NCI-H82 (cell line): Measurements from ENCODE around the gene HERPUD1.

Experiments
- DNase-seq: peaks from one replicate; lab custom pipeline; 2025; lab: John Stamatoyannopoulos, UW

The HERPUD1 gene

DNA sequence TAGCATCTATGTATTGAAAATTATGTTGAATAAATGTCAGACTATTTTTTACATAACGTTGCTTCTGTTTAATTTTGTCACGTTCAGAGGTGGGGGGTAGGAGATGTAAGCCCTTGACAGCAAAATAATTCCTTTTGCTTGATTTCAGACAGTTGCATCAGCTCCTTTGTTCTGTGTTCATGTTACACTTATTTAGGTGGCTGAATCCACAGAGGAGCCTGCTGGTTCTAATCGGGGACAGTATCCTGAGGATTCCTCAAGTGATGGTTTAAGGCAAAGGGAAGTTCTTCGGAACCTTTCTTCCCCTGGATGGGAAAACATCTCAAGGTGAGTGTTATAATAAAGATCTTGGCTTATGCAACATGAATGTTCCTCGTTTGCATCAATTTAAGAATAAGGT is 4.5 kb downstream of the HERPUD1 start:
- no peak for DNase-seq

DNA sequence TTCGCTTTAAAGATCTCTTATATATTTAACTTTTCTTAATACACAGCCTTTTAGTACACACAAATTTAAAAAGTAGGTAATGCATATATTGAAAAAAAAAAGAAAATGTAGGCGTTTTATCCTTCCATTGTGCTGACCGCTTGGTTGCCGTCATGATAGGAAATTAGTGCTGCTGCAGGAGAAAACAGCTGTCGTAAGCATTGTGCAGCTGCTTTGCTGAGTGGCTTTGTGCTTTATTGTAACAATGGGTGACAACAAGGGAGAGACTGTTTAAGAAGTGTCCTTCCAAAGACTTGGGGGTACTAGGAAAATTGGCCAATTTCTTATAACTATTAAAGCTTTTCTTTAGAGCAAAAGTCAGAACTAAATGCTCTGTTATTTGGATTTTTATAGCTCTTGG is 5.0 kb downstream of the HERPUD1 start:
- DNase-seq = no peak

DNA sequence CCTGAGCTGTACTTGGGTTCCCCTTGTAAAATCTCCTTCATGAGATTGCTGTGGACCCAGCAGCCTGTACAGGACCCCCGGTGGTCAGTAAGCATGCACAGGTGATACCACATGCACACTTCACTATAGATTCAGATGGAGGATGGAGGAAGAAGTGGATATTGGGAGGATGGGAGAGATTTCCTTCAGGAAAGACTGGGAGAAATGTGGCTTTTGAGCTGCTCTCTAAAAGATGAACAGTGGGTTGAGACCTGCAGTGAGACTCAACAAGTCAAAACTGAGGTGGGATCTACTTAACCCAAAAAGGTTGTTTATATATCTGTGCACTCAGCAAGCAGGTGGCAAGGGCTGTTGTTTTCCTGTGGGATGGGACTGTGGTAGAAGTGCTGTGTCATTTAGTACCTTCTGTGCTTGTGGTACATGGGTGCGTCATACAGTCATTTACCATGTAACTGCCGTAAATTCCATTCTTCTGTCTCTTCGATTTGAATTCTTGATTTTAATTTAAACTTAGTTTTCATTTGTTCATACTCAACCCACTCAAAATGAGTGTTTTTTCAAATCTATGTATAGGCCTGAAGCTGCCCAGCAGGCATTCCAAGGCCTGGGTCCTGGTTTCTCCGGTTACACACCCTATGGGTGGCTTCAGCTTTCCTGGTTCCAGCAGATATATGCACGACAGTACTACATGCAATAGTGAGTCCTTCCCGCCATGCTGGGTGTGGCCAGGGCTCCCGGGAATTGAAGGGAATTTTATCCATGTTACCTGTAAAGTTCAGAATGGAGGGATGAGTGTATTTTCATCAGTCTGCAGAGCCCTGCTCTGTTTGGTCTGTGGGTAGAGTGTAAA is 6.9 kb downstream of the HERPUD1 start:
- DNase-seq = no peak

DNA sequence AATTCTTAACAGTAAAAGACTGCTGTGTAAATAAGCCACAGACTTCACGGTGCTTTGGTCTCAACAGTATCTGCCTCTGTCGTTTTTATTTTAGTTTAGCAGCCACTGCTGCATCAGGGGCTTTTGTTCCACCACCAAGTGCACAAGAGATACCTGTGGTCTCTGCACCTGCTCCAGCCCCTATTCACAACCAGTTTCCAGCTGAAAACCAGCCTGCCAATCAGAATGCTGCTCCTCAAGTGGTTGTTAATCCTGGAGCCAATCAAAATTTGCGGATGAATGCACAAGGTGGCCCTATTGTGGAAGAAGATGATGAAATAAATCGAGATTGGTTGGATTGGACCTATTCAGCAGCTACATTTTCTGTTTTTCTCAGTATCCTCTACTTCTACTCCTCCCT is 7.9 kb downstream of the HERPUD1 start:
- DNase-seq = no peak

DNA sequence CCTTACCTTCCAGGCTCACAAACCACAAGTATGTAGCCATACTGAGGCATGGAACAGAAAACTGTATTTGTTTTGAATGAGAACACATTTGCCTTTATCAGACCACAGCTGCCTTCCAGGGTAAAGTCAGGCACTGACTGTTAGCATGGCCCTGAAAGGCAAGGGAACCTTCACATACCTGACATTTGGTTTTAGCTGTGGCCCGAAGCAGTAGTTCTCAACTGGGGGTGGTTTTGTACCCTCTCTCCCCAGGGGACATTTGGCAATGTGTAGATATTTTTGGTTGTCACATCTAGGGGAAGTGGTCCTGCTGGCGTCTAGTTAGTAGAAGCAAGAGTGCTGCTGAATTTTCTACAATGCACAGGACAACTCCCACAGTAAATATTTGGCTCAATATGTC is 9.2 kb downstream of the HERPUD1 start:
- no peak for DNase-seq

DNA sequence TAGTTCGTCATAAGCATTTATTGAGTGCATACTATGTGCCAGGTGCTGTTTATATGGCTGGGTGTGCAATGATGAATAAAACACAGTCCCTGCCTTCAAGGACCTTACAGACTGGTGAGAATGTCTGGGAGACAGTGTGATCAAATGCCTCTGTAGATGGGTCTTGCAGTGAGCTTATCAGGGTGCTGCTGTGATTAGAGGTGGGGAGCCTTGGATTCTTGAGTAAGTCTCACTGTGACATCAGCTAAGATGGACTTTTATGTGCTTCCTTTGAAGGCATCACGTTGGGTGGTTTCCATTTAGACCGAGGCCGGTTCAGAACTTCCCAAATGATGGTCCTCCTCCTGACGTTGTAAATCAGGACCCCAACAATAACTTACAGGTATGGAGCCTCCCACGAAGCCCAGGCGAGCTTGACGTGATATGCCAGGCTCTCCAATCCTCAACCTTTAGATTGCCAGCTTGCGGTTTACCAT is 10.0 kb downstream of the HERPUD1 start:
- DNase-seq = no peak

DNA sequence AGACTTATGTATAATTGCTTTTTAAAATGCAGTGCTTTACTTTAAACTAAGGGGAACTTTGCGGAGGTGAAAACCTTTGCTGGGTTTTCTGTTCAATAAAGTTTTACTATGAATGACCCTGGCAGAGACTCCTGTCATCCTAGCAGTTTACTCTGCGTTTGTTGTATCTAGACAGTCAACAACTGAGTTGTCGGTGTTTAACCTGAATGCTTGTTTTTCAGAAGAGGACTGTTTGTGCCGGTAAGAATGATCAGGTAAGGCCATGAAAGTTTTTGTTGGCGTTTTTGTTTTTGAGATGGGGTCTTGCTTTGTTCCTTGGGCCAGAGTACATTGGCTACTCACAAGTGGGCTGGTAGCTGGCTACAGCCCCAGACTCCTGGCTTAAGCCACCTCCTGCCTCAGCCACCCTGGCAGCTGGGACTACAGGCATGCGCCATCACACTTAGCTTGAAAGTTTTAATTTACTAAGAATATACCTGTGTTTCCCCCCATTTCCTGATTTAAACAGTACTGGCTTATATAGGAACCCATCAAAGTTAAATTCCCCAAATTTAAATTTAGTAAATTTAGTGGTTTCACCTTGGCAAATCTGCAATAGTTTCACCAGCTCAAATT is 11.9 kb downstream of the HERPUD1 start:
- no peak for DNase-seq

DNA sequence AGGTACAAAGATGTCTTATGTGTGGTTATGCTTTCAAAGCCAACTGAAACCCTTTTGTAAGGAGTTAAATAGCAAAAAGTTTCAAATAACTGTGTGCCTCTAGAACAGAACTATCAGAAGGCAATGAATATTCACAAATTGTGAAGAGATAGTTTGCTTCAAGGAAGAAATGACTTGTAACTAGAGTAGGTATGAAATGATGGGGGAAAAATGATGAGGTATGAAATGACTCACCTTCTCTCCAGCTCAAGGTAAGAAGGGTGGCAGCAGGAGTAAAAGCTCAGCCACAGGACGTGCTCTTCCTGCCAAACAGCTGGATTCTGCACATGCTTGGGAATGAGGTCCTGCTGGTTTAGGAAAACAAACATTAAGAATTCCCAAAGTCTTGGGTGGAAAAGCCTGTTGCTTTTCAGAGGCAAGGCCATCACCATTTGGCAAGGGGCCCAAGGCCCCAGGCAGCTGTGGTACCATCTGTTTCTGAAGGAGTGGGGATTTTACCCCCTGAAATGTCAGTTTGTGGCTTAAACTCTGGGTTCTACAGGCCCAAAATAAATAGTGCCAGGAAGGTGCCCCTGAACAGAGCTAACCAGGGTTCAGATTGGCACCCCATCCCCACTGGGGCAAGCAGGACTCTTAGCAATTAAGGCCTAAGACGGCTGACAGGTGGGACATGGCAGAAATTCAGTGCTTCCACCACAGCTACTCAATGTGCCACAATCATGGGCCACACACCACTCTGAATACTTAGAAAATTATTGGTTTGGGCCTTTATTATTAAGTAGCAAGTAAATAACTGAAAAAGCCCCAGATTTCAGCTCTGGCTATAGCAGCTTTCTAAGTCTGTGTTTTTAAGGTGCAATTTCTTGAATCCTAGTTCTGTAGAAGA is 13.3 kb downstream of the HERPUD1 start:
- DNase-seq = peak; percentile 11

DNA sequence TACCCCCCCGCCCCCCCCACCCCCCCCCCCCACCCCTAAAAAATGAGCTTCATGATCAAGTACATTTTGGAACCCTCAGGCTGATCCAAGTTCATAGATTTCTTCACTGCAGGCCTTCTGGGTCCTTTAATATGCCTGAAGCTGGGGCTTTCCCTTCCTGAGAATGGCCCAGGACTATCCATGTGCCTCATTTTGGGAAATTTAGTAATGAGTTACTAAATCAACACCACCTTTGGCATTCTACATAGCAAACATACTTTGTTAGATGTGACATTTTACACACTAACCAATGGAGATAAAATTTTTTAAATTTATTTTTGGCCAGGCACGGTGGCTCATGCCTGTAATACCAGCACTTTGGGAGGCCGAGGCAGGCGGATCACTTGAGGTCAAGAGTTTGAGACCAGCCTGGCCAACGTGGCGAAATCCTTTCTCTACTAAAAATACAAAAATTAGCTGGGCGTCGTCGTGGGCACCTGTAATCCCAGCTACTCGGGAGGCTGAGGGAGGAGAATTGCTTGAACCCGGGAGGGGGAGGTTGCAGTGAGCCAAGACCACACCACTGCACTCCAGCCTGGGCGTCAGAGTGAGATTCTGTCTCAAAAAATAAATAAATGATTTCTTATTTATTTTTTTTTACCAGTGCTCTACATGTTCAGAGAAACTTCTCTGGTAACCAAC is 14.0 kb downstream of the HERPUD1 start:
- DNase-seq = no peak

DNA sequence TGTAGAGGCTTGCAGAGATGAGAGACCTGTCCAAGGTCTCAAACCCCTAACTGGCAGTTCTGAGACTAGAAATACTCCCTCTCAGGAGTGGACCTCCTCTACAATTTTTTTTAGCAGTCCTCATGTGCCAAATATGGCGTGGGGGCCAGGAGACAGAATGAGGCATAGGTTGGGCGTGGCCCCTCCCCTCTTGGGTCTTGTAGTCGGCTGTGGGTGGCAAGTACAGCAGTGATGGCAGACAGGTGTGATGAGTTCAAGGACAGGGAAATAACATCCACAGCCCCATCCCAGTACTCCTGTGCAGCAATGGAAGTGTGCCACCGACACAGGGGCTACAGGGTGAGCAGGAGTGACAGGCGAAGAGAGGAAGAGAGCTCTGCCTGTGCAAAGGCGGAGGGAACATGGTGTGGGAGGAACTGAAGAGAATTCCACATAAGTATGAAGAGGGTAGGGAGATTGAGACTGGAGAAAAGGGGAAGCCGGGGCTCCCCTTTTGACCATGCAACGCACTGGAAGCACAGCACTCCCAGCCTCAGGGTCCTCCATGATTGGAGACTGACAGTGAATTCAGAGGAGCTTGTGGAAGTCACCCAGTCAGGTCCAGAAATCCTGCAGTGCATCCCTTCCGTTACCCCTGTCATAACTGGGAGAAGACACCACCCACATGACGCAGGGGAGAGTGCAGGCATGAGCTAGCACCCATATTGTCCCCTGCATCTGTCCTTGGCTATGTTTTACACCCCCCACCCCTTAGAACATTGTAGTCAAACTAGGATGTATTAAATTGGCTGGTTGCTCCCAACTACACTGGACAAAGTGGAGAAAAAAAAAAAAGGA is 15.0 kb downstream of the HERPUD1 start:
- no peak for DNase-seq

DNA sequence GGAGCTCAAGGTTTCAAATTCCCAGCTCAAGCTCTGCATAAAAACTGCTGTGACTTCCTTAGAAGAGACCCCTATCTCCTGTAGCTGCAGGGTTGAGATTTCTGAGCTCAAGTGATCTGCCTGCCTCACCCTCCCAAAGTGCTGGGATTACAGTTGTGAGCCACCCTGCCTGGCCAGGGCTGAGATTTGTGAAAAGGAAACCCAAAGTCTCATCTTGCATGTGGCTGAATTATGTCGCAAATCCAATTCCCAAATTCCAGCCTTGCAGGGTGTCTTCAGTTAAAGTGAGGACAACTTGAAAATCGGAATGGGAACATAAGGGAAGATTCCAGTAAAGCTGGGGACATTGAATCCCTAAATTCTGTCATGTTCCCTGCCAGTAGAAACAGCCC is 15.7 kb downstream of the HERPUD1 start:
- no peak for DNase-seq

DNA sequence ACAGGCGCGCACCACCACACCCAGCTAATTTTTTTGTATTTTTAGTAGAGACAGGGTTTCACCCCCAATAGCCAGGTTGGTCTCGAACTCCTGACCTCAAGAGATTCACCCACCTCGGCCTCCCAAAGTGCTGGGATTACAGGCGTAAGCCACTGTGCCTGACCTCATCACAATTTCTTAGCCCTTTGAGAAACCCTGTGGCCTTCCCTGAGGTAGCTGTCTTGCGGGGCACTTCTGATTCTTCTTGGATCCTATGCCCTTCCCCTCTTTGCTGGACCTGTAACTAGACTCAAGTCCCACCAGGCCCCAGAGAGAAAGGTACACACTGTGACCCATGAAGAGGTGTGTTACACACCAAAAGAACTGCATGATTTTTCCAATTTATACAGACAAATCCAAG is 16.3 kb downstream of the HERPUD1 start:
- DNase-seq = no peak

DNA sequence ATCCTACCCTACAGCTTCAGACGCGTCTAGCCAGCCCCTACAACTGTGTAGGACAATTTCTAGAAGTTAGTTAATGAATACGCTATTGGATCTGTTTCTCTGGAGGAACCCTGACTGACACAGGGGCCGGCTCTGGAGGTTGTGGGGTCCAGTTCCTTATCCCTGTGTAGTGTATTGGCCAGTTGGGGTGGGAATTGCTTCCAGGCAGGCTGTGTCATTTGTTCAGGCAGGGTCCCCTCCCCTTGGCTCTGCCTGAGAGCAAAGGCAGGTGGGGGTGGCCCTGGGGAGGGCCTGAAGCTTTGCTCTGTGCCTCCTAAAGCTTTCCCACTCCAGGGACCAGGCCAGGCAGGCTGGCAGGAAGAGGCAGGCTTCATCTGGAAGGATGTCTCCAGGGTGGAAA is 18.1 kb downstream of the HERPUD1 start:
- no peak for DNase-seq

DNA sequence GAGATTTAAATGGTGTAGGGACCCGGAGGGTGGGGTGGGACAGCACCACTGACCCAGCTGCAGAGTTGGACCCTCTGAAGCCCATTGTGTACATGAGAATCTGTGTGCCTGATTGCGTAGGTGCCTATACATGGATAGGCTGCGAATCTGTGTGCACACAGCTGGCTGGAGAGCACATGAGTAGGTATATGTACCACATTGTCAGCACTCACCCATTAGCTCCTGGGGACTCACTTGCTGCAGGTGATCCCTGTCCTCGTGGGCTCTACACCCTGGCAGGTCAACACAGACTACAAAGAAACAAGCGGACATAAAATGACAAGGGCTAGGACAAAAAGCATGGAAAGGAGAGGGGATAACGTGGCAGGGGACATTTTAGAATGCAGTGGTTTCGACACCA is 18.5 kb downstream of the HERPUD1 start:
- no peak for DNase-seq

DNA sequence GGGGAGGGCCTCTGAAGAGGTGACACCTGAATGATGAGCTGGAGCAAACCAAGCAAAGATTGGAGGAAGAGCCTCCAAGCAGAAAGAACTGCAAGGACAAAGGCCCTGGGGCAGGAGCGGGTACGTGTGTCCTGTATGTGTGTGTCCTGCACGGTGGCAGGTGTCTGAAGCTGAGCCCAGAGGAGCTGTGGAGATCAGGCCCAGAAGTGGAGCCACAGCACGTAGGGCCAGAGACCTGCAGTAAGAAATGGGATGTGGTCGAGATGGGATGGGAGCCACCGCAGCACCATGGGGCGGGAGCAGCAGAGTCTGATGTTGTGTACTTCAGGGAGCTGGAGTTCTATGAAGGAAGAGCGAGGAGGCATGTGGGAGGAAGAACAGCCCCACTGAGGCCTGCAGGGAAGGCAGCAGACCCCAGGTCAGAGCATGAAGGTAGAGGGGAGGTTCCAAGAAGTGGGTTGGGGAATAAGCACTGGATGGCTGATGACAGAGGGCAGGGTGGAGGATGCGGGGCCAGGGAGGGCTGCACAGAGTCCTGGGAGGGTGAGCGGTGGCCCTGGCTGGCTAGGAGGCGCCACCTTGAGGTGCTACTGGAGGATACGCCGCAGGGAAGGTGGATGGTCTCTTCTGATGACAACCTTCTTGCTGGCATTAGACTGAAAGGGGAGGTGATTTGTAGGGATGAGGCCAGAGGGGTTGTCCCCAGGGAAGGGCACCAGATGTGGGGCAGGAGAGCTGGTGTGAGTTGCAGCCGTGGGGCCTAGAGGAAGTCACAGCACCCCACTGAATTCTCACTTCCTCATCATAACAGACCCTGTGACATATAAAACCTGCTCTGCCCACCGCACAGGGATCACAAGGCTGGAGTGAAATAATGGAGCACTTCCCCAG is 19.2 kb downstream of the HERPUD1 start:
- peak; percentile 70 for DNase-seq

DNA sequence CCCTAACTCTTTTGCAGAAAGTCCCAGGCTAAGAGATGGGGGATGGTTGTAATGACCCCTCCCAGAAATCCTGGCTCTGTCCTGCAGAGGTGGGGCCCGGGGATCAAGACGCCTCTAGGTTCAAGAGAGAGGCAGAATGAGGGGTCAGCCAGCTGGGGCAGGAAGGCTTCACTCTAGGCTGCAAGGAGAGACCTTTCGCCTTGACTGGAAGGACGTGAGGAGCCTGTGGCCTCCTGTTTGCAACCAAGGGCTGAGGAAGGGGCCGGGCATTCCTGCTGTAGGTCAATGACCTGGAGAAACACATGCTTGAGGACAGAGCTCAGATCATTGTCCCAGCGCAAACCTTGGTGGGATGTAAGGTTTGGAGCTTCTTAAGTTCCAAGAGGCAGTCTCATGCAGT is 21.1 kb downstream of the HERPUD1 start:
- DNase-seq = no peak

DNA sequence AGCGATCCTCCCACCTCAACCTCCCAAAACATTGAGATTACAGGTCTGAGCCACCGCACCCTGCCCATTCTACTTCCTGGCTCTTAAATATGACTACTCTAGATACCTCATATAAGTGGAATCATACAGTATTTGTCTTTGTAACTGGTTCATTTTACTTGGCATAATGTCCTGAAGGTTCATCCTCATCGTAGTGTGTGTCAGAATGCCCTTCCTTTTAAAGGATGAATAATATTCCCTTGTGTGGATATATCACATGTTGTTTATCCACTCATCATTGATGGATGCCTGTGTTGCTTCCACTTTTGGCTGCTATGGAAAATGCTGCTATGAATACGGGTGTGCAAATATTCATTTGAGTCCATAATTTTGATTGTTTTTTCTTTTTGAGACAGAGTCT is 24.1 kb downstream of the HERPUD1 start:
- no peak for DNase-seq

DNA sequence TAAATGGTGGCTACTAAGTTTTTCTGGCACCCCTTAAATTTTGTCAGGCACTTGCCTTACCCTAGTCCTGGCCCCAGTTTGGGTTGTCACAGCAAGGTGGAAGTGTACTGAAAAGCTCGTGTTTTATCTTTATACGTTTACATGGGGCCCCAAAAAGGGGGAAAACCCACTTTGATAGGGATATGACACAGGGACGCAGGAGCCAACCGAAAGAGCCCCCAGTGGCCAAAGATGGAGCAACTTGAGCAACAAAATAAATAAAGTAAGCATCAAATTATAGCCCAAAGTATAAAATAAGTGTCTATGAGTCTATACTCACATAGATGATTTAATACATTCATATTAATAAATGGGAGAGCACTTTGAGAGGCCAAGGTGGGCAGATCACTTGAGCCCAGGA is 24.8 kb downstream of the HERPUD1 start:
- no peak for DNase-seq

DNA sequence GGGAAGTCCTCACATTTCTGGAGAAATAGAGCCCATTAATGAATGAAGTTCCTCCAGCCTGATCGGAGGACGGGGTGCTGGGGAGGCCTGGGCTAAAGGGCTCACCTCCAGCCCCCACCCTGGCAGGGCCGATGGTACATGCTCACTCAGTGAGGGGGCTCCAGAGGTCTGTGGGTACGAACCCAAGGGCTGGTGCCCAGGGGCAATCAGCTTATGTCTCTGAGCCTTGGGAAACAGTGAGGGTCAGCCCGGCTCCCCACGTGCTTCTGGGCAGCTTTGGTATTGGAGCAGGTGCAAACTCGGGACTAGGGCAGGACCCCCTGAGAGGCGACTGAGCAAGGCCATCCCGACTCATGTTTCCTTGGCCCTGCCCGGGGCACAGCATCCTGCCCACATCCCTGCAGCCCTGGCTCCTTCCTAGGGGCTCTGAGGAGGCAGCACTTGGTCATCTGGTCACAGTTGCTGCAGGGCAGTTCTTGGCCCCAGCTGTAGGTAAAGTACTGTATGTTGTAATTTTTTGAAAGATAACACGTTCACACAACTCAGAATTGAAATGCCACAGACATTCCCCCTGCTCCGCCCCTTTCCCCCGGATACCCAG is 28.8 kb downstream of the HERPUD1 start:
- DNase-seq = no peak

DNA sequence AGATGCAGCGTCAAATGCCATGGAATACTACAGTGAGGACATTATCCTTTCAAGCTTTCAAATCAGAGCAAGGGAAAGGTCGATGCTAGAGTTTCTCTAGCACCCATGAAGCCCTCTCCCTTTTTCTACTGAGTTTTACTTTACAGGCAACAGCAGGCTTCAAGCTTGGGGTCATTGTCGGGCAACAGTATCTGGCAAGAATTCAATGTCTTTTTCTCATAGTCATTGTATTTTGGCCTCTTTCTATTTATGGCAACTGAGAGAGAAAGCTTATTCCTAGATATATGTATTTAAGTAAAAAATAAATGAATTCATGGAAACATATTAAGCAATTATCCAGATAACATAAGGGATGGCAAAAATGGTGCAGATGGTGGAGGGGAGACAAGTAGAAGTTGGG is 29.4 kb downstream of the HERPUD1 start:
- DNase-seq = no peak
